Stimulated activated CD4-positive, alpha-beta T cell treated with anti-CD3 and anti-CD28 coated beads, TNF-alpha, amount 100 ng/mL, for 1 hour (primary cell): Measurements from ENCODE around the gene MYBPC2.

Source experiments
- DNase-seq, 3 donors: peaks; one replicate each; pipeline ENCODE4 v3.0.0-alpha.2; 2020; ENCODE audit warnings: low read depth in 3 of 3, low spot score in 1 of 3

MYBPC2 gene

DNA sequence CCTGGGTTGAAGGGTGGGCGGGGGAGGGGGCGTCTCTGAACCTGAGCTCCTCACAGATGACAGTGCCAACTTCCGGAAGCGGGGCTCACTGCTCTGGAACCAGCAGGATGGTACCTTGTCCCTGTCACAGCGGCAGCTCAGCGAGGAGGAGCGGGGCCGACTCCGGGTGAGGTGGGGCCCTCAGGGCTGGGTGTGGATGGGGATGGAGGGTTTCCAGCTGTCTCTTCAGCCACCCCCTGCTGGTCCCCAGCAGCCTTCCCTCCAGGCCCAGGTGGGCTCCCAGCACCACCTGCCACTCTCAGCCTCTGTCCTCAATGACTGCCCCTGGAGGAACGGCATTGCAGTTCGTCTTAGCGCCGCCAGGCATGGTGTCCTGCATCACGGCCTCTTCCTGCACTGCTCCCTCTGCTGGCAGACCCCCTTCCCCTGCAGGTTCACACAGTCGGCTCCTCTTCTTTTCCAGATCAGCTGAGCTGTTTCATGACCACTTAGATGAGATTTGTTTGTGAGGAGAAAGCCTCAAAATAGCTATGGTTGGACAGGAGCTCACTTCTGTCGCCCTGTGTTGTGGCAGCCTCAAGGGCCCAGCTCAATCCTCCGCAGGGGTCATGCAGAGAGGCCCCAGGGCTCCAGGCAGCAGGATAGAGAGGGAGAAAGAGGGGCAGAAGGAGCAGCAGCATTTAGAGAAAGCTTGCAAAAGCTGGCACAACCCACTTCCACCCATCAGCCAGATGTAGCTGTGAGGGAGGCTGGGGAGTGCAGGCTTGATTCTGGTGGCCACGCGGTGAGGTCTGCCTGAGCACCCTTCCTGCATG lies 46.4 kb downstream of the MYBPC2 start:
- DNase-seq = no peak

- no peak for DNase-seq
These were observed 47.1 kb downstream of the MYBPC2 start for GRCh38 chr19:50479761-50480251.

- no peak for DNase-seq
These were observed 47.8 kb downstream of the MYBPC2 start for GRCh38 chr19:50480281-50481111.

GRCh38 chr19:50481351-50482149 lies 48.9 kb downstream of the MYBPC2 start:
- no peak for DNase-seq

DNA sequence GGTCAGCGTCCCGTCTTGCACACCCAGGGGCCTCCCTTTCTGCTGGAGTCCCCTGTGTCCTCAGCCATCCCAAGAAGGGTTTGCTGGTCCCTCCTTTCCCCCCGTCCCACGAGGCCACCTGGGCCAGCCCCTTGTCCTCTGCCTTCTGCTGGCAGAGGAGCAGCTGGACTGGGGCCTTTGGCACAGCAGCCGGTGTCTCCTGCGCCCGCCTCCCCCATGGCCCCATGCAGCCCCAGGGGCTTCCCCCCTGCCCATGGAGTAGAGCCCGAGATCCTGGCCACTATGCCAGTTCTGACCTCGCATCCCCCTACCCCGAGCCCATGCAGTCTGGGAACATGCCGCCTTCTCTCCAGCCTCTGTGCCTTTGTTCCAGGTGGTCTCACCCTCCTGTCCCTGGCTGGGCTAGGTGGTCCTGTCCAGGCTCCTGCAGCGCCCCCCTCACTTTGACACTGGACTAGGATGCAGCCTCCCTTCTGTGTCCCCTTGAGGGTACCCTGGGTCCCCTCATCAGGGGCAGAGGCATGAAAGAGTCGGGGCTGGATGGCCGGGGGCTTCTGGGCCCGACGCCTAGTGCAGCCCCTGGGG lies 49.7 kb downstream of the MYBPC2 start:
- DNase-seq = no peak

GRCh38 chr19:50482916-50483315 lies 50.2 kb downstream of the MYBPC2 start:
- no peak for DNase-seq

DNA sequence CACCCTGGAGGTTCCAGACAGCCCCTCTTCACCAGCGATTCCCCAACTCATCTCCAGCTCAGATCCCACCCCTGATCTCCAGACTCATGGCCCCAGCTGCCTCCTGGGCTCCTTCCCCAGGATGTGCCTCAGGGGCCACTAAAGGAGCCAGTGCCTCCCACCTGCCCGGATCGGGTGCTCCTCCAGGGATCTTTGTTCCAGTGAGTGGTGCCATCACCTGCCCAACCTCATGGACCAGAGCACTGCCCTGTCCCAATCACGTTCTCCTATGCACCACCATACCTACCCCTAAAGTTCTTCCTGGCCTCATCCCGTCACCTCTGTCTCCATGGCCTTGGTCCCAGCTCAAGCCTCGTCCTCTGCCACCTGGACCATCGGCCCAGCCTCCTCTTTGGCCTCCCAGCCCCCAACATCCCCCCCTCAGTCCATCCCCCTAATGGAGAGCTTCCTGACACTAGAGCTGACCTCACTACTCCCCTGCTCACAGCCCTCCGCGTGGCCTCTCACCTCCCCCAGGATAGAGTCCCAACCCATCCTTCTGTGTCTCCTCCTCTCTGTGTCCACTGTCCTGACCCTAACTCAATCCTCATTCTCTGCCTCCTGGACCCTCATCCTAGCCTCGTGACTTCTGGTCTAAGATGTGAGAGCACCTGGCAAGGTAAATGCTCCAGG lies 52.7 kb downstream of the MYBPC2 start:
- no peak for DNase-seq

DNA sequence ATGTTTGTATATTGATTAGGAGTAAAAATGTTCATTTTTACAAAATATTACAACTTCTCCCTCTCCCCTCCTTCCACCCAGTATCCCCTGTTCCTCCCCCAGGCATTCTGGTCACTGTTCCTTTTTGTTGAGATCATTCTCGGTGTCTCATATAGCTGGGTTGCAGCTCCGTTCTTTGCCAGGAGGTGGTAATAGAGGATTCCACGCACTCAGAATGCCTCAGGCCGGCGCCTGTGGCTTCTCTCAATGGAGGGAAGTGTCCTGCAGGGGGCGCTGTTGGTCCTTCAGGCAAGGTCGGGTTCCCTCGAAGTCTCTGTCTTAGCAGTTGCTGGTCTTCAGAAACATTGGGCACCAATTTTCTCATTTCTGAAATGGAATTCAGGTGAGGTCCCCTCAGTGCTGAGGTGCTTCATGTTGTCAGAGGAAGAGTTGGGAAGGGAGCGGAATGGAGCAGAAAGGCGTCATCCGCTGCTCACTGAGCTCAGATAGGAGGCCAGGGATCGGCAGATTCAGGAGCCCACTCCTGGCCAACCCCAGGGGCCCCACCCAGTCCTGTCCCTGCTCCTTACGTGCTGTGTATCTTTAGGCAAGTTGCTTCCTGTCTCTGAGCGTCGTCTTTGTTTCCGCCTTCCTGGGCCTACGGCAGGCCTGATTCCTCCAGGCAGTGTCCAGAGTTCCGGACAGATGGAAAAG lies 54.3 kb downstream of the MYBPC2 start:
- peak in 1 of 3 donors; percentile 35 for DNase-seq

DNA sequence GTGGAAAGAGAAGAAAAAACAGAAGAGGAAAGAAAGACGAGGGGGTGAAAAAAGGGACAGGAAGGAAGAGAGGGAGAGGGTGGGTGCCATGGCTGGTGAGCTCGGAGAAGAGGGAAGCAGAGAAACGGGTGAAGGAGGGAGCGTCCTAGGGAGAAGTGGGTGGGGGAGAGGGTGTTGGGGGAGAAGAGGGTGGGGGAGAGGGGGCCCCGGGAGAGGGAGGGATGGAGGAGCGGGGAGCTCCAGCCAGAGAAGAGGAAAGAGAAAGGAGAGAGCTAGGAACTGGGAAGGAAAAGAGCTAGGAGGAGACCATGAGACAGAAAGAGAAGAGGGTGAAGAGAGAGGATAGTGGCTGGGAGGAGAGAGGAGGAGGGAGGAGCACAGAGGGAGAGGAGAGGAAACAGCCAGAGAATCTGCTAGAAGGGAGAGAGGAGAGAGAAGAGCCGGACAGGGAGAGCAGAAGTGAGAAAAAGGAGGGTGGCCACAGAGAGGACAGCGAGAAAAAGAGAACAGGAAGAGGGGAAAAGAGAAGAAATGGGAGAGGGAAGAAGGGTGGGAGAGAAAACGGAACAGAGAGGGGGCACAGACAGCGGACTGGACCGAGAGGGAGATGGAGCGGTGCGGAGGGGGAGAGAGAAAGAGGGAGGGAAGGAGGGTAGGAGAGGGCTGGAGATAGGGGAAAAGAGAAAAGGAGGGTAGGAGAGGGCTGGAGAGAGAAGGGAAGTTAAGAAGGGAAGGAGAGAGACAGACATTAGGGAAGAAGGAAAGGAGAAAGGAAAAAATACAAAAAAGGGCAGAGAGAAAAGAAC lies 55.9 kb downstream of the MYBPC2 start:
- no peak for DNase-seq

- no peak for DNase-seq
These were observed 56.8 kb downstream of the MYBPC2 start for GRCh38 chr19:50489461-50490011.

- no peak for DNase-seq
These were observed 57.7 kb downstream of the MYBPC2 start for GRCh38 chr19:50490411-50490811.

GRCh38 chr19:50490991-50491472 lies 58.3 kb downstream of the MYBPC2 start:
- DNase-seq = no peak

DNA sequence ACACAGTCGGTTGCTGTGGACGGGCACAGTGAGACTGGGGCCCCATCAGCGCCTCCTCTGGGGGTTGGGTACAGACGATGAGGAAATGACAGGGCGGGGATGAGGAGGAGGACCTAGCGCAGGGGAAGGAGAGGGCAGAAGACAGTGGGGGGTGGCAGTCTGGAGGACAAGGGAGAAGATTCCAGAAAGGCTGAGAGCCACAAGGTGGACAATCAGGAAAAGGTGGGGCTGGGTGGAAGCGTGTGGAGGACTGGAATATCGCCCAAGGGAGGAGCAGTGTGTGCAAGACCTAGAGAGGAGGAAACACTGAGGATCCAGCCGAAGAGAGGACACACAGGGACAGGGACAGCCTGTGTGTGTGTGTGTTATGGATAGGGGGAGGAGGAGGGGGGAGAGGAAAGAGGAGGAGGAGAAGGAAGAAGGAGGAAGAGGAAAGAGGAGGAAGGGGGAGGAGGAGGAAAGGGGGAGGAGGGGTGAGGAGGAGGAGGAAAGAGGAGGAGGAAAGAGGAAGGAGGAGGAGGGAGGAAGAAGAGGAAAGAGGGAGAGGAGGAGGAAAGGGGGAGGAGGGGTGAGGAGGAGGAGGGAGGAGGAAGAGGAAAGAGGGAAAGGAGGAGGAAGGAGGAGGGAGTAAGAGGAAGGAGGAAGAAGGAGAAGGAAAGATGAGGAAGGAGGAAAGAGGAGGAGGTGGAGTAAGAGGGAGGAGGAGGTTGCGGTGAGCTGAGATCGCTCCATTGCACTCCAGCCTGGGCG lies 59.8 kb downstream of the MYBPC2 start:
- DNase-seq = no peak

DNA sequence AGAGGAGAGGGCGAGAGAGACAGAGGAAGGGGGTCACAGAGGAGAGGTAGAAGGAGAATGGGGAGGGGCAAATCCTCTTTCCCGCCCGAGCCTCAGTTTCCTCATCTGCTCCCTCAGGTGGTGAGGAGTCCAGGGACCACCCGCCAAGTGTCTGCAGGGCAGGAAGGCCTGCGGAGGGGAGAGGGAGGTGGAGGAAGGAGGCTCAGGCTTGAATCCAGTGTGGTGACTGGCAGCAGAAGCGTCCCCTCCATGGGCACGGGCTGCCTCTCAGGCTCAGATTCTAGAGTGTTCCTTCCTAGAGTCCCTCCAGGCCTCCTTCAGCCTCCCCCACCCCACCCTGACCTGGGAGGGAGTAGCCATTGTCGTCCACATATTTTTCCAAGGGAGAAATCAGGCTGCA lies 60.5 kb downstream of the MYBPC2 start:
- no peak for DNase-seq

DNA sequence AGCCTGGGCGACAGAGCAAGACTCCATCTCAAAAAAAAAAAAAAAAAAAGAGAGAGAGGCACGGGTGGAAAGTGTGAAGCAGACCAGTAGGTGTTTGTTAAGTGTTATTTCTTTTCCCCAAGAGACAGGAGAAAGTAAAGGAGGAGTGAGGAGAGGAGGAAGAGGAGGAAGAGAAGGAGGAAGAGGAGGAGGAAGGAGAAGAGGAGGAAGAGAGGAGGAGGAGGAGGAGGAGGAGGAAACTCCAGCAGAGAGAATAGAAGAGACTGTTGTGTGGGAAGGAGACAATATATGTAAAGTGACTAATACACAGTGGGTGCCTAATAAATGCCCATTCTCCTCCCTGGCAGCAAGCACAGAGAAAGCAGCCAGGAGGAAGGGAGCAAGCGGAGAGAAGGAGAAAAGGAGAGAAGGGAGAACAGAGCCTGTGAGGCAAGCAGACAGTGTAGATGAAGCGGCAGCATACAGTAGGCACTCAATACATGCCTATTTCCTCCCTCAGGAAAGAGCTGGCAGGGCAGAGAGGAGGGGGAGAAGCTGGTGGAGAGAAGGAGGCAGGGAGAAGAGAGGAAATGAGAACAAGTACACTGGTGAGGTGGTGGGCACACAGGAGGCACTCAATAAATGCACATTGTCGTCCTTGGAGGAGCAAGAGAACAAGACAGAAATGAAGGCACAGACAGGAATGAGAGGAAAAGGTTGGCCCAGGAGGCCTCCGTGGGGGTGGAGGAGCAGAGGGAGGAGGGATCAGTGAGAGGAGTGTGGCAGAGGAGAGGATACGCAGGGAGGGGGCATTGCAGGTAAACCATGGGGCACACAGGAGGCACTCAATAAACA lies 61.7 kb downstream of the MYBPC2 start:
- no peak for DNase-seq

DNA sequence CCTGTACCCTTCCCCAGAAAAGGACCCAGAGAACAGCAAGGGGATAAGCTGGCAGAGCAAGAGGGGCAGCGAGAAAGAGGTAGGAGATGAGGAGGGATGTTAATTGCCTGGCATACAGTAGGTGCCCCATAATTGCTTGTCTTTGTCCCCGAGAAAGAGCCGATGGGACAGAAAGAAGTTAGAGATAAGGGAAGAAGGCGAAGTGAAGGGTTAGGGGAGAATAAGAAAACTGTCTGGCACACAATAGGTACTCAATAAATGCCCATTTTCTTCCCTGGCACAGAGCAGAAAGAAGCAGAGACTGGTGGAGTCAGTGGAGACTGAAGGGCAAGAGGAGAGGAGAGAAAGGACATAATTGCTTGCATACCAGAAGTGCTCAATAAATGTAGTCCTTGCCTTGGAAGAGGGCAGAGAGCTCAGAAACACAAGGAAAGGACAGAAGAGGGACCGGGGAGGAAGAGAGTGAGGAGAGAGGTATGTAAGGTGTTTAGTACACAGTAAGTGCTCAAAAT lies 62.4 kb downstream of the MYBPC2 start:
- no peak for DNase-seq
